ENCODE data around the gene SHISA5.

GRCh38 chr3:48536785-48537184, 32.8 kb upstream of the SHISA5 start:
- TF ChIP-seq GATA2 (IDR thresholded peaks at IDR 0.05; ENCODE audit: low read depth, low read length) = no peak
- TF ChIP-seq GATA3 (IDR thresholded peaks at IDR 0.05; ENCODE audit: low read depth, low read length) = no peak
